Measurements from ENCODE around the gene CYREN.
"Not testable (repeated sequence)": the region's sequence is repeated elsewhere in the genome, so short reads cannot be mapped to it uniquely, and the experiment has no call there.

The CYREN gene, protein sequence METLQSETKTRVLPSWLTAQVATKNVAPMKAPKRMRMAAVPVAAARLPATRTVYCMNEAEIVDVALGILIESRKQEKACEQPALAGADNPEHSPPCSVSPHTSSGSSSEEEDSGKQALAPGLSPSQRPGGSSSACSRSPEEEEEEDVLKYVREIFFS

DNA sequence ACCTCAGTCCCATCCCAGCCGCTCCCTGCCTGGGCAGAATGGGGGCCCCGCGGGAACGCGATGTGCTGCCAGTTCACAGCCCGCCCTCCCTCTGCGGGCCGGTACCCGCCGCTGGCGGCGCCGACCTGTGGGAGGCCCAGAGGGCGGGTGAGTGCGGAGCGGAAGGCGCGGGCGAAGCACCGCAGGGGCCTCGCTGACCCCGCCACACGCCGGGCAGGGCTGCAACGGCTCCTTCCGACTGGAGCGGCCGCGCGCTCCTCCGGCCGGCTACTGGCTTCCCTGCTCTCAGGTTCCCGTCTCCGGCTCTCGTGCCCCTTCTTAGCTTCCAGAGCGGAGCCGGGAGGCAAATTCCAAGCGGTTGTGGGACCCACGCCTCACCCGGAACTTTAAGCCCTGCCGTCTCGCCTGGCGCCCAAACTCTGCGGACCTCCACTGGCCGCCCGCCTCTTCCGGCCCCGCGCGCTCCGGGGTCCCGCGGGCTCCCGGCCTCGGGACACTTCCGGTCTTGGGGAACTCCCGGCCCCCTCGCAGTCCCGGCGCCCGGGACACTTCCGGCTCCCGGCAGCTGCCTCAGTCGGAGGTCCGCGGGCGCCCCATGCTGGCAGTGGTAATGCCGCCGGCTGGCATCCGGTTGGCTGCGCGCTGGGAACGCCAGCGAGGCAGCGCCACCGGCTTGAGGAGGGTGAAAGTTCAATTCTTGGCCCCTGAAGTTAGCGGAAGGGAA, at the start of gene CYREN:
Gene CYREN, minus strand, starts transcription at position 434 of the 724 bp plus-strand sequence. CDS start 1,785 bp downstream, outside the sequence.
- DNase-seq (ENCODE audit: extremely low read depth in 1 of 2, low read depth in 1 of 2): peak; percentile 89 to 90

DNA sequence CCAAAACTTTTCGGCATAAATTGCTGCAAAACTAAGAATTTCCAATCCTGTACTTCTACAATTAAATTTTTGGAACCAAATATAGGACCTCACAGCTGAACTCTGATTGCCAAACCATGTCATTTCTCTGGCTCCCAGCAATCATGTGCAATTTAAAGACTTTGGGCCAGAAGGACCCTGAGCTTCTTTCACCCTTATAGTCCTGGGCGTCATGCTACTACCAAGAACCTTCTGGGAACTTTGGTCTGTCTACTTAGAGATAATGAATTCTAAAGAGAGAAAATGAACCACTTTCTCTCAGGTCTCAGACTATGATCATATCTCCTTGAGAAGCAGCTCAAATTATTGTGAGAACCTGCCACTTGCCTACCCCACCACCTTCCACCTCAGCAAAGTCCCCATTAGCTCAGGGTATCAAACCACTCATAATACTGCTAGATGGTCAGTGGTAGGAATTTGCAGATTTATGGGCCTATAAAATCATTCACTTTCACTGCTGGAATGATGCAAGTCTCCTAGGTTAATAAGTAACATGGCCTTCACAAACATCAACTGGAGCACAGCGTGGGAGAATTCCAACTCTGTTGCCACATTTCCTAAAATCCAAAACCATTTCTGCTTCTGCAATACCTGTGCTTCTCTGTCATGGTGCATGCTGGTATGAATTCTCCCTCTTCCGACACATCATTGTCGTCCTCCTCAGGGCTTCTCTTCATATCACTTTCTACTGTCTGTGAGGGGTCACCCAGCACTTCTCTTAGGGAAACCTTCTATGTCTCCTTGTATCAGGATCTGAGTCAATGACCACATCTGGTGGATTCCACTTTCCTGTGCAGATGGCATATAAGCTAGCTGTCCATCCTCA, 47.4 kb upstream of the CYREN start:
- no peak for DNase-seq (ENCODE audit: extremely low read depth in 1 of 2, low read depth in 1 of 2)

DNA sequence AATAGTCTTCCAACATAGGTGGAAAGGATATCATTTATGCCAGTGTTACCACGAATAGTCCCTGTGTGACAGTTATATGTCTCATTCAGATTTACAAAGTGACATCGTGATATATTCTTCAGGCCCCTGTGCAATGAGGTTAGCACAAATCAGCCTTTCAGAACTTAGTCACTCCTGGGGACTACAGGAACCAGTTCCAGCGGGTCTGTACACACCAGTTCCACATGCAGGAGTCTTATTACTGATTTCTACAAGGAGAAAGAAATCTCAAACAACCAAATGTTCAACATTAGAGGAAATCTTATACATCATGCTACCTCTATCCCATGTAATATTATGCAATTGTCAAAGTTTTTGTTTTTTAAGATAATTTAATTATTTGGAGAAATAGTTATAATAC, 45.2 kb upstream of the CYREN start:
- DNase-seq (ENCODE audit: extremely low read depth in 1 of 2, low read depth in 1 of 2): no peak

DNA sequence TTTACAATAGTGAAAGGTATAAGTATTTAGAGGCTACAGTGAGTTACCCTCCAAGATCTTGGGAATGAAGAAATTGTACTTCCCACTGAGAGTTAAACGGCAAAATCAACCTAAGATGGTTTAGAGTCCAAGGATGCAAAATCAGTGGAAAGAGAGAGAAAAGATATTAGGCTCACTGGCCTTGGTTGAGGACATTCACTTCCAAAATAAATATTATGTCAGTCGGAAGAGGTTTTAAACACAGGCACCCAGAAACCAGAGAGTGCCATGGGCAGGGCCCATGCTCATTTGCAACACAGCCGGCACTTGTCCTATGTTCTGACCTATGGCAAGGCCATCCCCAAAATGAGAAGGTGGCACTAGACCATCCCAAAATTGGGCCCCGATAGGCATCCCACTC, 44.7 kb upstream of the CYREN start:
- no peak for DNase-seq (ENCODE audit: extremely low read depth in 1 of 2, low read depth in 1 of 2)

DNA sequence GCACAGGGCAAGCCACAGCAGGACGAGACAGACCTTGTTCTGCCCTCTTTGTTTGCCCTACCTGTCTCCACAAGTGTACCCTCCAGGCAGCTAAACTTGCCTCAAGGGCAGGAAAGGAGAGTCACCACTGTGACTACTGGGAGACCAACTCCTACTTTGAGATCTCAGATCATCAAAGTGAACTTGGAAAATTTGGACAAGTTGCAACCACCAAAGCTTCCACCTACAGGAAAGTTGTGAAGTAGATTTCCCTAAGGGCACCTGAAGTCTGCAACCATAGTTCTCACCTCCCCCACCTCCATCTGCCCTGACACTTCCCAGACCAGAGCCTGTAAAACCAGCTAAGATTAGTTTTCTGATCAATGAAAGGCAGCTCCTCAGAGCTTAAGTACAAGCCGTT, 43.3 kb upstream of the CYREN start:
- no peak for DNase-seq (ENCODE audit: extremely low read depth in 1 of 2, low read depth in 1 of 2)

DNA sequence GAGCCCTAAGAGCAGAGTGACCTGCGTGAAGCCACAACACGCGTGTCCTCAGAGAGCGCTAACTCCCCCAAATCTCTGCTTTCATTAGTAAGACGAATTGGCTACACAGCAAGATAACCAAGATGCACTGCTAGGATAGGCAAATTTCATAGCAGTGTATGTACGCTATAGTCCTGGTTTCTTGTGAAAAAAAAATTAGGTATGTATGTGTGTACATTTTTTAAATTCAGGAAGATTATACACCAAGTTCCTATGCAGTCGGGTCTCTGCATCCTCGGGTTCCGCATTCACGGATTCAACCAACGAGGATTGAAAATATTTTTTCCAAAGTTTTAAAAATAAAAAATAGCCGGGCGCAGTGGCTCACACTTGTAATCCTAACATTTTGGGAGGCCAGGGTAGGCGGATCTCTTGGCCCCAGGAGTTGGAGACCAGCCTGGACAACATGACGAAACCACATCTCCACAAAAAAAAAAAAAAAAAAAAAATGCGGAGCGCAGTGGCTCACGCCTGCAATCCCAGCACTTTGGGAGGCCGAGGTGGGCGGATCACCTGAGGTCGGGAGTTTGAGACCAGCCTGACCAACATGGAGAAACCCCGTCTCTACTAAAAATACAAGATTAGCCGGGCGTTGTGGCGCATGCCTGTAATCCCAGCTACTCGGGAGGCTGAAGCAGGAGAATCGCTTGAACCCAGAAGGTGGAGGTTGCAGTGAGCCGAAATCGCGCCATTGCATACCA, 41.6 kb upstream of the CYREN start:
- not testable (repeated sequence) for DNase-seq (ENCODE audit: extremely low read depth in 1 of 2, low read depth in 1 of 2)

DNA sequence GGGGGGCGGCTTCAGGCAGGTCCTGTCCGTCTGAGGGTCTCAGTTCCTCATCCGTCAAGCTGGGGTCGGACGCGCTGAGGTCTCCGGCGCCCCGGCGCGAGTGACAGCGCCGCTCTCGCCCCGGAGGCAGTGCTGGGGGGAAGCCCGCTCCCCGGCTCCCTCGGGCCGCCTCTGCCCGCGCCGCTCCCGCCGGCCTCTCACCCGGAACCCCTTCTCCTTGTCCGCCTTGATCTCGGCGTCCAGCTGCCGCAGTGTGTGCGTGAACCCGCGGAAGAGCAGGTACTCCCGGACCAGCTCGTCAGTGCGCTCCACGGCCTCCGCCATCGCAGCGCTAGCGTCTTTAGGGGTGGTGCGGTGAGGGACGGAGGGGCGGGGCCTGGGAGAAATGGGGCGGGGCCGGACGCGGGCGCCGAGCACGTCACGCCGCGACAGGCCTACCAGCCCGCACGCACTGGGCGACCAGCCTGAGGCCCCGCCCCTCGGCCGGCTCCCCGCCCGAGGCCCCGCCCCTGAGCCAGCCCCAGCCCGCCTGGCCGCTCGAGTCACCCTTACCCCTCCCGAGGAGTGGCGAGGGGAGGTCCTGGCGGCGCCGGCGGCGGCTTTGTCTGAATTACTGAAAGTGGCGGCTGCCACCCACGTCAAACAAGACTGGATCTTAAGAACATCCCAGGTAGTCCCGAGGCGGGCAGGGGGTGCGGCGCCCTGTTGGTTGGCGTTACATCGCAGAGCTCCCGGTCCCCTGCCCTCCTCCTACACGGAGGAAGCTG, 40.9 kb upstream of the CYREN start, which contains the start of gene WDR91:
Gene WDR91, minus strand, starts transcription at position 348 of the 767 bp plus-strand sequence. Its CDS starts 24 bp downstream, at position 324.
- peak; percentile 90 to 96 for DNase-seq (ENCODE audit: extremely low read depth in 1 of 2, low read depth in 1 of 2)

DNA sequence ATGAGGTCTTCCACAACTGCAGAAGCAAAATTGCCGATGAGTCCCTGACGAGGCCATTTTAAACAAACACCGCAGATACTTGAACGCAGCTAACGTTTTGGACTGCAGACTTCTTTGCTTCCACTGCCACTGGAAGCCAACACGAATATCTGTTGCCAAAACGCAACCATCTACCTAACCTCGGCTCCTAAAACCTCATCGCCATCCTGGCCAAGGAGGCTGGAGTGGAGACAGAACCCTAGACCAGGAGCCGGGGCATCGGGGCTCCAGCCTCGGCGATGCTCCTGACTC, 40.3 kb upstream of the CYREN start:
- DNase-seq (ENCODE audit: extremely low read depth in 1 of 2, low read depth in 1 of 2): no peak

DNA sequence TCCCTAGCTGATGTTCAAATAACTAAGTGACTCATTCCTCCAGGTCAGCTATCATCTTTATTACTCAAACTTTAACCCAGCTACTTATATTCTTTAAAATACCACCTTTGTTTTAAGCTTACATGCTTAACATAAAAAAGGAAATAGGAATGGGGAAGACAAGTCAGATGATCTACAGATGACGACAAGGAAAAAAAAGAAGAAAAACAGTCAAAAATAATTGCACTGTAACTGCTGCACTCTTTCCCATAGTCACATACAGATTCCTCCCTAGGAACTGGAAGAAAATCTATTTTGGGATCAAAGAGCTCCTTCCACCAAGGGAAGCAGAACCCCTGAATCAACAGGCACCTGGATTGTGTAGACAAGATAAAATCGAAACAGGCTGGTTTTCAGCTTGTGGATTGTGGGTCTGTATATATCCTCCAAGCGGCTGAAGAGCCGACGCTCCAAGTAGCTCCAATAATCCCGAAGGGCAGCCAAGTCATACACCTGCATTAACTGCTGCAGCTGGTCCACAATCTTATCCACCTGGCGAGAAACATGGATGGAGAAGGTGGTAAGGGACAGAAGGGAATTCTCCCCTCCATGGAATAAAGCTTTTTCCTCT, 38.8 kb upstream of the CYREN start:
- DNase-seq (ENCODE audit: extremely low read depth in 1 of 2, low read depth in 1 of 2): no peak

DNA sequence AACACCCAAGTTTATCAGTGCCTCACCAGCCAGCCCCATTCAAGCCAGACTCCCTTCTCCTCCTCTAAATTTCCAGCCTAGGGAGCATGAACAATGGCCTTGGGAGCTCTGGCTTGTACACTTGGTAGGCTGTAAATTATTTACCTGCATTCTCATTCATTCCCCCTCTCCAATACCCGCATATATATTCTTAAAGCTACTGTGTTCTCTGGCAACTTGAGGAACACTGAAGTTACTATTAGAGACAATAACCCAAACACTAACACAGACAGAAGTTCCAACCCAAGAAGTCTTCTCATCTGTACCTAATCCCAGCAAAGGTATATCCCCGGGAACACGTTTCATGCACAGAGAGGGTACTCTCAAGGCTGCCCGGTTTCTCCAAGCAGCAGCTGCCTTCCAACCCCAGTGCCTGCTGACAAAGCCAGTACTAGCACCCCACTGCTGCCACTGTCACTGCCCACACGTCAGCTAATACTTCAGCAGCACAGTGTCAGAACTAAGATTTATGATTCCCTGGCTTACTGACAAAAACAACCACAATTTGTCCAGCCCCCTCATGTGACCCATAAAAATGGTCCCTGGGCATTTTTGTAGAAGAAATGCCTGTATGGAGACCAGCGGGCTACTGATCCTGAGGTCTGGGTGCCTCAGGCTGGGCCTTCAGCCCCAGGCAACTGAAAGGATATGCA, 37.7 kb upstream of the CYREN start:
- DNase-seq (ENCODE audit: extremely low read depth in 1 of 2, low read depth in 1 of 2): no peak

DNA sequence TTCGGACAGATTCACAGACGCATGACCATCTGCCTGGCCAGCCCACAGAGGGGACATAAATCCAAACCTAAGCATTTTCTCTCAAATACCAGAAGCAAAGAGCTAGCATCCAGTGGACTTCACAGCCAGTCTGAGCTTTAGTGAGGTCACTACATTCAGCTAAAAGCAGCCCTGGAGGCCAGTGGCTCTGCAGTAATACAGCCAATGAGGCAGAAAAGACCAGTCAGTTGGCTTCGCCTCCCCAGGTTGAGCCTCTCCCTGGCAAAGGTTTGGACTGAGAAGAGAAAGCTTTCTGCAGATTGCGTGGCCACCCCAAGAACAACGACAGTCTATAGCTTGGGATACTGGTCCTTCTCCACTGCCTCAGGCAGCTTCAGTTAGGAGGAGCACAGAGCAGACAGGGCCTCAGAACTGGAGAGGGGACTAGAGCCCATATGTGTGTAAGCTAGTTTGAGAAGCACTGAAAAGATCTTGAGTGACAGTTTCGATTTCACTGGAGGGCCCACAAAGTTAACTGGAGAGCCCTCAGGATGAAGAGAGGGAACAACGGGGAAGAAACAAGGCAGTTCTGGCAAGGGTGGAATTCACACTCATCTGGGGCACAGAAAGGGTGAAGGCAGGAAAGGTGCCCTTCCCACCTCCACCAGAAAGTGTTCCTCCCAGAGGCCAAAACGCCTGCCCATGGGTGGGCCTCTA, 37.0 kb upstream of the CYREN start:
- DNase-seq (ENCODE audit: extremely low read depth in 1 of 2, low read depth in 1 of 2): no peak

DNA sequence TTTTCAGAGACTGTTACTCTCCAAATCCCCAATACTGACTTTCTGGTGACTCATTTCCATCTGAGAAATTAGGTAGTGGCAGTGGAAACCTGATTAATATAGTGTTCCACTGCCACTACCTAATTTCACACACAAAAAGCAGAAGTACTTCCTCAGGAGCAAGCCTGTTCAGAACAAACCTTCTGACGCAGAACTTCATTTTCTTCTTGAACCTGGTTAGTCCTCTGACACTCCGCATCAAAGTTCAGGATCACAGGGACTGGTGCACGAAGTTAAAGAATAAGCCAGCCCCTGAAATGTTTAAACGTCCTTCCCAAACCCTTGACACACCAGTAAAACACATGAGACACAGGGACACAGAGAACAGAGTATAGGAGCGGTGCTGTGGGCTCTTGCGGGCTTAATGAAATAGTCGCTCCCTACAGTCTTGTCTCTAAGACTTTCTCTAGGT, 36.5 kb upstream of the CYREN start:
- DNase-seq (ENCODE audit: extremely low read depth in 1 of 2, low read depth in 1 of 2): no peak

DNA sequence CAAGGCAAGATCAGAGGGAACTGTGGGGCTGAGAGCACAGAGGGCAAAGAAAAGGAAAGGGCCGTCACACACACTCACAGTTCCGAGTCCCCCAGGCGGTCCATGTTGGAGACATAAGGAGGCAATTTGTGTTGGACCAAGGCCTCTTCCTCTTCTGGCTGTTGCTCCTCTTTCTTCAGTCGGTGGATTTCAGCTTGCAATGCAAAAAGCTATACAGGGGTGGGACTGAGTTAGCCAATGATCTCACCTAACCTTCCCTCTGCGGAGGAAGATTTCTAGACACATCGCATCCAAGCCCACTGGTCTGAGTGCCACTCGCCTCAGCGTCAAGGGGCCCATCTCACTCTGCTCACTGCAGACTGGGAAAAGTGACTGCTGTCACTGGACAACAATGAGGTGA, 35.3 kb upstream of the CYREN start:
- no peak for DNase-seq (ENCODE audit: extremely low read depth in 1 of 2, low read depth in 1 of 2)

DNA sequence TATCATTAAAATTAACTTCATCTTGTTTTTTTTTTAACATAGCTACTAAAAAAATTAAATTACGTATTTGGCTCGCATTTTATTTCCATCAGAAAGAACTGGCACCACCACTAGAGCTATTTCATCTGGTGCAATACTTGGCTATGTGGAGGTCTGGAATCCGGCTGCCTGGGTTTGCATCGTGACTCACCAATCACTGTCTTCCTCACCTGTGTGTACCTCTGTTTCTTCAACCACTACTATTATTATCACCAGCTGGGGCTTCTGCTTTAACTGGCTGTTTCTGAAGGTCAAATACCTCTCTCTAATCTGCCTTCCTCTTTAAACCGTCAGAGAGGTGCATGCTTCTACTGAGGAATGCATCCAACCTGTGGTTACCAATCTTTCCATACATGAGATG, 34.4 kb upstream of the CYREN start:
- no peak for DNase-seq (ENCODE audit: extremely low read depth in 1 of 2, low read depth in 1 of 2)

DNA sequence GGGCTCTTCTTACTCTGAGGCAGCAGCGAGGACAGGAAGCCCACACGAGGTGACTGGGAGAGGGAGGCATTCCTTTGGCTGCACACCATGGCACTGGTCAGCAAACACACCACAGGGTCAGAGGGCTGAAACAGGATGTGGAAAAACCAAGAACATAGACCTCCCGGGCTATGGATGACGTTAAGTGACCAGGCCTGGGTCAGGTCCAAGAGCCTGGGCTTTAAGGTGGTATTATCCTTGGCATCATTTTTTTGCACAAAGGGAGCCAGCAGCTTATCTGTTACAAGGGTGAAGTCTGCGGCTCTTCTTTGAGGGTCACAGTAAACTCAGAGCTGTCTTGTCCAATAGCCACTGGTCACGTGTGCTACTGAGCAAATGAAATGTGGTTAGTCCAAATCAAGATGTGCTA, 33.8 kb upstream of the CYREN start:
- no peak for DNase-seq (ENCODE audit: extremely low read depth in 1 of 2, low read depth in 1 of 2)

DNA sequence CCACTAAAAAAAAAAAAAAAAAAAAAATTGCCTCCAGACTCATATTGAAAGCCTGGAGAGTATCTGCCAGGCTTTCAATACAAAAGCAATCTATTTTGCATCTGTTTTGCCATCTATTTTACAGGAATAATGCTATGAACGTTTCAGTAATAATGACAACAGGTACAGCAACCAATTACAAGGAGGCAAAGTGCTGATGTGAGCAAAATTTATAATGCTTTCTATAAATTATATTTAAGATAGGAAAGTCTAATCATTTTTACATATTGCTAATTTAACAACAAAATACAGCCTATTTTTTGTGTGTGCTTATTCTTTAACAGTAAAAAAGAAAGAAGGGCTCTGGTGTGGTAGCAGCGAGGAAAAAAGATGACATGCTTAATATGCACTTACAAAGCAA, 30.8 kb upstream of the CYREN start:
- DNase-seq (ENCODE audit: extremely low read depth in 1 of 2, low read depth in 1 of 2): no peak

DNA sequence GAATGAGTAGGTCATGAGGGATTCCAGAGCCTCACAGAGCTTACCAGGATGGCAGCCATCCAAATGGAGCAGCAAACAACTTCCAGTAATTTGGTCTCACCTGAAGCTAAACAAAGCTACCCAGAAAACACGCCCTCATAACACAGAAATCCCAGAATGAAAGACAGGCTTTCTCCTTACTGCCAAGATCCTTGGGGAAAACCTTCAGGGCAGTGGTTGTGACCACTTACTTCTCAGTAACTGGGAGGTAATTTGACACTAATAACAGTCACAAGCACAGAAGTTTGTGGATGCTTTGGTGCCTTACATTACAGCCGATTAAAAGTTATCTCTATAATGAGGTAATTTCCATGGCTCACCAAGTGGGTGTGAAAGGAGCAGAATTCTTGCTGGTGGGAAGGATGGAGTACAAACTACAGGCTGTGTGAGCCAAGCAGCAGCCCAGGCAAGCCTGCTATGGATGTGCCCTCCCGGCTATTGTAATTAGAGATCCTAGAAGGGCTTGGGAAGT, 30.4 kb upstream of the CYREN start:
- DNase-seq (ENCODE audit: extremely low read depth in 1 of 2, low read depth in 1 of 2): no peak

DNA sequence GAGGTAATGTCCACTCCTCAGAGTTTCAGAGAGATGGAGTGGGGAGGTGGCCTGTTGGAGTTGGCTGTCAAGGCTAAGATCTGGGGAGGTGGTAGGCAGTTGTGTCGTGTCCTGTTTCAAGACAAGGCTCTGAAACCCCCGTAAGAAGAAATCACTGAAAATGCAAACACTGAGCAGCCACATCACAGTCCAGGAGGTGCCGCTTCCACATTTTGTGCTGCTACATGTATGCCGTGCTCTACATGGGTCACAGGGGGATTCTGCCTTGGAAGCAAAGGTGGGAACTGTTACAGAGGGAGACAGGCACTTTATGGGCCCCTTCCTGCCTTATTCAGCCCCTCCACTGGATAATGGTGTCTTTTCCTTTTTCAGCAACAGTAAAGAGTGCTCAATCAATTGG, 28.9 kb upstream of the CYREN start:
- DNase-seq (ENCODE audit: extremely low read depth in 1 of 2, low read depth in 1 of 2): no peak

All from stimulated activated CD8-positive, alpha-beta memory T cell treated with anti-CD3 and anti-CD28 coated beads, Interleukin-7, amount 100 ng/mL, for 48 hours (primary cell).